ENCODE results near the gene AK3.

- no peak for TF ChIP-seq CTCF (IDR thresholded peaks at IDR 0.05)
- no peak for TF ChIP-seq POLR2AphosphoS5 (IDR thresholded peaks at IDR 0.05)
Observed at GRCh38 chr9:4701526-4701925, 39.5 kb downstream of the AK3 start.

Measured in breast epithelium (tissue), 3 donors.